Articular chondrocyte of knee joint (primary cell): ENCODE measurements around the gene DNMT3A. TPM values are rescaled to one million over a fixed set of nuclear protein-coding genes. Genes with fewer than 3 reads are reported as not detected.

Experiments
- small RNA-seq: library from RNA; depleted of rRNA; stranded (forward); fragments of <200 nt; gene quantifications from one replicate; pipeline ENCODE3, GENCODE V24; 2012
- total RNA-seq: library from RNA; depleted of rRNA; stranded (reverse); fragments of >200 nt; gene quantifications from 2 replicates; pipeline ENCODE4 v1.2.3, GENCODE V29; 2012

The DNMT3A gene
- total RNA-seq, result 13.6 and 14.9 TPM in 2 replicates

DNA sequence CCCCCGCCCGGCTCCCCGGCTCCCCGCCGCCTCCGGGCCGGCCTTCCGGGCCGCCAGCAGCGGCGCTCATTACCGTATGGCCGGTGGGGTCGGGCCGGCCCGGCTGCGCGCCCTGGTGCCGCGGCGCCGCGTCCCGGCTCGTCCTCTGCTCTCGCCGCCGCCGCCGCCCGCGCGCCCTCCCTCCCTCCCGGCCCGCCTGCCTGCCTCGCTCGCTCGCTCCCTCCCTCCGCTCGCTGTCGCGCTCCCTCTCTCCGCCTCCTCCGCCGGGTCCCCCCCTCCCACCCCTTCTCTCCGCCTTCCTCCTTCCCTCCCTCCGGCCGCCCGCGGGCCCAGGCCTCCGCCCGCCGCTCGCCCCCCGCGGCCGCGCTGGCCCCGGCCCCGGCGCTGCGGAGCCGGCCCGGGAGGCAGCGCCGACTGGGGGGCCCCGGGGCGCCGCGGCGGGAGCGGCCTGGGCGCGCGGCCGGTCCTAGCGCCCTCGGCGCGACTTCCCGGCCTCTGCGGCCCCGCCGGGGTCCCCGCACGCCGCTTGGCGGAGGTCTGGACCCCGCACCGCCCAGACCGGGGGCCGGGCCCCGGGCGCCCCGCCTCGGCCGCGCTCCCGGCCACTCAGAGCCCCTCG, at the start of gene DNMT3A:
TSS of gene DNMT3A (minus strand) at position 173 of the 619 bp plus-strand sequence. CDS start 27,941 bp downstream, outside the sequence.

Small RNA genes lying within 50 kb of the gene (small RNA-seq; reads per million reads assigned to genes)
- gene MIR1301, result 2.5 reads per million, percentile 78 among the genes with 10 or more reads in this experiment

Other genes with a start within 250 kb of the DNMT3A start
- 0.86 and 1.0 TPM in 2 replicates for gene POMC, start 173.3 kb downstream of the DNMT3A start, total RNA-seq